Raji (cell line): ENCODE data around the gene POLD2.
A peak's percentile ranks its signal among the peaks of the same experiment; 100 is the strongest.

Experiments
- POLR2A ChIP-seq: IDR thresholded peaks from 2 replicates; pipeline ENCODE4 v1.6.1; 2011; ENCODE audit warnings: low read depth, low read length, control low read depth; ENCODE audit not compliant: insufficient read depth

The POLD2 gene

DNA sequence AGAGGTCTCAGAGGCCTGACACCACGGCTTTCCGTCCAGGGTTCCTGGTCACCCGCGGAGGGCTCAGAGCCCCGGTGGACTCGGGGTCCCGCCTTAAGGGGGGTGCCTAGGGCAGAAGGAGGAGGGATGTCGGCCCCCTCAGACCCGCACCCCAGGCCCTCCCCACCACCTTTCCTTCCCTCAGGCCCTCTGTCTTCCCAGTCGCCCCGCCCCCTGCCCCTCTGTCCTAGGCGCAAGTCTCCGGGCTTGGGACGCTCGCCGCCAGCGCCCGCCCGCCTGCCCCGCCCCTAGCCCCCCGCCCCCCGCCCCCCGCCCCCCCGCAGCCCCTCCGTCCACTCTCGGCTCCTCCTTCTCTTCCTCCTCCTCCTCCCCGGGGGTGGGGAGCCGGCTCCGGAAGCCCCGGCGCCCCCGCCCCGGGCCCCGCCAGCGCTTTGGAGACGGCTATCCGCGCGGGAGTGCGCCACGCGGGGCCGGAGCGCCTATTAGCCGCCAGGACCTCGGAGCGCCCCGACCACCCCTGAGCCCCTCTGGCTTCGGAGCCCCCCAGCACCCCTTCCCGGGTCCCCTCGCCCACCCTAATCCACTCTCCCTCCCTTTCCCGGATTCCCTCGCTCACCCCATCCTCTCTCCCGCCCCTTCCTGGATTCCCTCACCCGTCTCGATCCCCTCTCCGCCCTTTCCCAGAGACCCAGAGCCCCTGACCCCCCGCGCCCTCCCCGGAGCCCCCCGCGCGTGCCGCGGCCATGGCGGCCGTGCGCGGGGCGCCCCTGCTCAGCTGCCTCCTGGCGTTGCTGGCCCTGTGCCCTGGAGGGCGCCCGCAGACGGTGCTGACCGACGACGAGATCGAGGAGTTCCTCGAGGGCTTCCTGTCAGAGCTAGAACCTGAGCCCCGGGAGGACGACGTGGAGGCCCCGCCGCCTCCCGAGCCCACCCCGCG, 19.2 kb downstream of the POLD2 start, which contains the start of gene AEBP1:
TSS of gene AEBP1 (plus strand) at position 423 of the 937 bp plus-strand sequence. CDS start at position 744, 321 bp downstream.
- no peak for TF ChIP-seq POLR2A

GRCh38 chr7:44103566-44103922, 19.8 kb downstream of the POLD2 start:
- no peak for TF ChIP-seq POLR2A

- no peak for TF ChIP-seq POLR2A
Observed at GRCh38 chr7:44102846-44103565, 20.3 kb downstream of the POLD2 start.

DNA sequence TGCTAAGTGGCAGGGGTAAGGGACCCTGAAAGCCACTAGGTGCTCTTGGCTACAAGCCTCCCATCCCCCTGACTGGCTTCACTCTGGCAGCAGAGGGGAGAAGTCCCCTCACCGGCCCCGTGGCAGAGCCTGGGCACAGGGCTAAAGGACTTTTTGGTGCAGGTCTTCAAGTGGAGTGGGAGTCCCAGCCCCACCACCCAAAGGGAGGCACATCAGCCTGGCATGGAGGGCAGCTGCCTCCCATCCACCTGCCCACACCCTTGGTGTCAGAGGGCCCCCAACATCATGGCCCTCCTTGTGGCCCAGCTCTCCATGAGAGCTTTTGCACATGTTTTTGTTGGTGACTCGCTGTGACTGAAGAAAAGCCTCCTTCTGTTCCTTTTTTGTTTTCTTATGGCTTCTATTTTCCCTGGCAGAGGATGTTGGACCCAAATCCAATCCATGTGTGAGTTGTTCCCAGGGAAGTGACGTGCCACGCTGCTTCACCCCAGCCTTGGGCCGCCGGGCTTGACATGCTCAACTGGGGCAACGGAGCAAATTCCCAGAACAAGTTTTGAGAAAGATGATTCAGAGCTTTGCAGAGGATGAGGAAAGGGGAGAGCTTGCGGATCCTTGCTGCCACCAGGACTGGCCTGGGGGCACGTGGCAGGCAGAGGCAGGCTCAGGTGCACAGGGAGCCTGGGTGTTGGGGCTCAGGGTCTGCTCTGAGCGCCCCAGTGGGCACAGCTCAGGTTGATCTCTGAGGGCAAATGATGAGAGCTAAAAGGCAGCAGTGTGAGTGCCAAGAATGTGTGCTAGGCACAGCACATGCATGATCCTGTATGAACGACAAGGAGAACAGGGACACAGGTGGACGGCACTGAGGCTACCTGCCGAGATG, 21.1 kb downstream of the POLD2 start:
- no peak for TF ChIP-seq POLR2A

GRCh38 chr7:44101303-44101965, 21.9 kb downstream of the POLD2 start:
- no peak for TF ChIP-seq POLR2A

GRCh38 chr7:44100458-44101302, 22.7 kb downstream of the POLD2 start:
- 0 out of 2 replicates have a peak, but pooled peaks have one; percentile 18 for TF ChIP-seq POLR2A

DNA sequence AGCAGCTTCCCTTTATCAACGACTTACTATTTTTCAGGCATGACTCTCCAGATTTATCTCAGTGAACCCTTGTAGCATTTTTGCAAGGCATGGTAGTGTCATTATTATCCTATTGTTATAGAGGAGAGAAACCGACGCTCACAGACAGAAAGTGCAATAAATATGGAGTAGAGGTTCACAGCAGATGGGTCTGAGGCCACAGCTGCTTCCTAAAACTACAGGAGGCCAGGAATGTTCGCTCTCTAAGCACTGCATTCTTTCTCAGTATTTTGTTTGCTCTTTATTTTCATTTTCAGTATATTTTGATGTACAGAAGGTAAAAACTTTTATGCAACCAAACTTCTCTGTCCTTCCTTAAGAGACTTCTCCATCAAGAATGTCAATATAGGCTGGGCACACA, 23.7 kb downstream of the POLD2 start:
- no peak for TF ChIP-seq POLR2A

GRCh38 chr7:44098092-44099068, 25.0 kb downstream of the POLD2 start:
- no peak for TF ChIP-seq POLR2A

DNA sequence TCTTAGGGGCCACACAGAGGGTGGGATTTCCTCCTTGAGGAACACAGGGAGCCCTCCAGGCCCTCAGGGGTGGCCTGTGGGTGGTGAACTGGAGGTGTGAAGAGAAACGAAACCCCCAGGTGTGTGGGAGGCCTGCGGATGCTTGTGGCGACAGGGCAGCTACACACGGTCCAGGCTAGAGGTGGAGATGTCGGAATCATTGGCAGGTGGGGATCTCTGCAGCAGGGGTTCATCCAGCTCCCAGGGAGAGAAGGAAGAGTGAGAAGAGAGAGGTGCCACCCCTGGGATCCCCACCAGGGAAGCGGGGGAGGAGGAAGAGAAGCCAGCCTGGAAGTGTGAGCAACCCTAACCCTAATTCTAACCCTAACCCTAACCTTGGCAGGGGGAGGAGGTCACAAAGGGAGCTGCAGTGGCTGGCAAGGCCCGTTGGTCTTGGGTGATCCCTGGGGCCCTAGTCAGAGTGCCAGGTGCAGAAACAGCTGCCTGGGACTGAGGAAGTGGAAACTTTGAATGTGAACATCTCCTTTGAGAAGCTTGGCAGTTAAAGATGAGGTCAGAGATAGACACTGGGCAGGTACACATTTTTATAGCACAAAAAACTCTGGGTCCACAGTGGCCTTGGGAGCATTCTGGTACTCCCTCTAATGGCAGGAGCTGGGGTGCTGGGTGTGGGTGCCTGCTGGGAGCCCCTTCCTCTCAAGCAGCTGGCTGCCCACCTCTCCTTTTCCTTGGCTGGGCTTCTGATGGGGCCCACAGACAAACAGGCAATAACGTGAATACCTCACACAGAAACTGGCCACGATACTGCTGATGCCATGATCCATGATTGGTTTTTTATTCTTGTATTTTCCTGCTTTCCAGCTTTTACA, 26.1 kb downstream of the POLD2 start:
- peak; percentile 48; the same call in 1 of the 2 replicates for TF ChIP-seq POLR2A

GRCh38 chr7:44096326-44096881, 26.9 kb downstream of the POLD2 start:
- no peak; the same call in 1 of the 2 replicates for TF ChIP-seq POLR2A

DNA sequence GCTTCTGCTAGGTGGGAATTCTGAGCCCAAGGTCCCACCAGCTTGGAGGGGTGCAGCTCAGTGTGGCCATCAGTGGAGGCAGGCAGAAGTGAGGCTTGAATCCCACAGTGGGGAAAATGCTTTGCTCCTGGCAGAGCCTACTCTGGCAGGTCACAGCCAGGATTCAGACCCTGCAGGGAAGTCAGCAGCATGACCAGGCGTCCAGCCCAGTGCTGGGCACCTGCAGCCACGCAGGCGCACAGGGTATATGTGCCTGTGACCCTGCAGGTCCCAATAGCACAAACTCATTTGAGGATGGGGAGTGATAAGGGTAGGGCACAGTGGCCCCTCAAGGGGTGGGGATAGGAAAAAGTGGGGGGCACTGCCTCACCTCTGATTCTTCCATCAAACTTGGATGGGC, 27.6 kb downstream of the POLD2 start:
- TF ChIP-seq POLR2A, result no peak

- peak; percentile 56 for TF ChIP-seq POLR2A
Observed at GRCh38 chr7:44094883-44095592, 28.3 kb downstream of the POLD2 start.
